ENCODE results near the gene ZNF565. TPM values are rescaled to one million over a fixed set of nuclear protein-coding genes. Genes with fewer than 3 reads are reported as not detected.
A peak's percentile ranks its signal among the peaks of the same experiment; 100 is the strongest.

The ZNF565 gene
- polyA plus RNA-seq (2011; rRNA removed) (5.6 and 6.8 TPM in 2 replicates), polyA plus RNA-seq (2017; fragmentation: RNase III; extraction: RNeasy Plus Mini Kit Qiagen cat#74134 plus additional on column Dnase treatment) (4.1 to 4.7 TPM (median 4.5 TPM) in 3 replicates), polyA minus RNA-seq (2011; rRNA and poly(A)+ RNA removed) (6.2 and 7.9 TPM in 2 replicates)
- 1.8 and 2.4 TPM in 2 replicates for polyA plus RNA-seq (2012; cell fraction: cytosol; rRNA removed)
- 1.6 and 3.0 TPM in 2 replicates for polyA plus RNA-seq (2012; cell fraction: nucleus; rRNA removed)

GRCh38 chr19:36214386-36215275 lies at the start of gene ZNF565, which contains the start of gene ZNF146:
ZNF565 (minus strand) TSS chr19:36214665; CDS start chr19:36201985, 12,680 bp downstream.
ZNF146 (plus strand) TSS chr19:36215106; CDS start chr19:36236441, 21,335 bp downstream.
- Histone ChIP-seq H3K9me3 (peaks cover 39% of the 10 kb centered on the region), H3K4me1 (0 out of 3 replicates have a peak, but pooled peaks cover 3% of the 10 kb centered on the region), H3K27ac (peak within 1 kb of the TSS; percentile 87 to 91), H3K4me3 (peak within 1 kb of the TSS; percentile 63), H3K4me2 (peak within 1 kb of the TSS; percentile 85)
- CTCF ChIA-PET, result interaction anchor here (0.6 to 2.2 kb wide), 9 partner anchors 10 to 154 kb away, joined by 3 to 10 read pairs (median 4); no protein-coding TSS in a partner anchor
- POLR2A ChIA-PET, result interaction anchor here (0.6 to 2.6 kb wide), 24 partner anchors 11 to 1565 kb away, joined by 3 to 23 read pairs (median 6); partner anchors contain the start of genes CAPNS1, COX6B1, POLR2I and TBCB
- peak; percentile 100 for DNase-seq (ENCODE audit: low read depth in 1 of 2, low spot score in 1 of 2)
- under 1% methylated on average over 72 of the region's 73 CpGs for WGBS (ENCODE audit: missing lambda C conversion rate)
- peak; percentile 95 to 96 for ATAC-seq
- peak; percentile 99 for FAIRE-seq
- TF ChIP-seq EHMT2 (IDR thresholded peaks at IDR 0.05; ENCODE audit: low read depth), result no peak
- TF ChIP-seq HEYL (CRISPR knock-in tag; IDR thresholded peaks at IDR 0.05), result no peak
- TF ChIP-seq HMGXB4 (CRISPR knock-in tag; IDR thresholded peaks at IDR 0.05; ENCODE audit: borderline replicate concordance), result no peak
- TF ChIP-seq CBX8 (IDR thresholded peaks at IDR 0.05), result no peak
- no peak for TF ChIP-seq NR3C1 (IDR thresholded peaks at IDR 0.05)
- 0 out of 2 replicates have a peak, but pooled peaks have one; percentile 16 for TF ChIP-seq ESRRA (IDR thresholded peaks at IDR 0.05; ENCODE audit: borderline replicate concordance, low read length)
- TF ChIP-seq USF2 (IDR thresholded peaks at IDR 0.05), result peak; percentile 83
- TF ChIP-seq E2F6 (IDR thresholded peaks at IDR 0.05; ENCODE audit: borderline replicate concordance, low read depth), result peak; percentile 94
- TF ChIP-seq POLR2A (IDR thresholded peaks at IDR 0.05; ENCODE audit: low read length), result peak; percentile 97
- no peak for TF ChIP-seq SREBF2 (IDR thresholded peaks at IDR 0.05)
- no peak for TF ChIP-seq FOSB (CRISPR knock-in tag; IDR thresholded peaks at IDR 0.05)
- no peak; the same call in 1 of the 2 replicates for TF ChIP-seq MAZ (IDR thresholded peaks at IDR 0.05; ENCODE audit: borderline replicate concordance, low read depth, low read length)
- no peak for TF ChIP-seq RCOR1 (IDR thresholded peaks at IDR 0.05; ENCODE audit: low read depth, low read length)
- TF ChIP-seq CEBPB (IDR thresholded peaks at IDR 0.05), result no peak
- TF ChIP-seq NFE2L2 (conservative IDR thresholded peaks at IDR 0.05; ENCODE audit: low read length), result no peak
- no peak for TF ChIP-seq ZNF302 (CRISPR knock-in tag; IDR thresholded peaks at IDR 0.05)
- no peak for TF ChIP-seq RAD21 (conservative IDR thresholded peaks at IDR 0.05 in 1 of 2, IDR thresholded peaks at IDR 0.05 in 1 of 2)
- TF ChIP-seq SMC3 (IDR thresholded peaks at IDR 0.05), result no peak
- no peak for TF ChIP-seq NPAS2 (CRISPR knock-in tag; IDR thresholded peaks at IDR 0.05; ENCODE audit: borderline replicate concordance)
- TF ChIP-seq CHD4 (IDR thresholded peaks at IDR 0.05; ENCODE audit: borderline replicate concordance), result no peak
- peak; percentile 100 for TF ChIP-seq MYC (IDR thresholded peaks at IDR 0.05; ENCODE audit: borderline replicate concordance, low read length)
- peak; percentile 79; the same call in 1 of the 2 replicates for TF ChIP-seq PHF8 (IDR thresholded peaks at IDR 0.05; ENCODE audit: borderline replicate concordance, low read depth)
- TF ChIP-seq MAX (IDR thresholded peaks at IDR 0.05), result peak; percentile 100
- TF ChIP-seq FOSL2 (IDR thresholded peaks at IDR 0.05), result no peak
- 0 out of 2 replicates have a peak, but pooled peaks have one; percentile 1 for TF ChIP-seq FOSL2 (CRISPR knock-in tag; IDR thresholded peaks at IDR 0.05)
- no peak for TF ChIP-seq TP53 (CRISPR knock-in tag; IDR thresholded peaks at IDR 0.05)
- no peak; the same call in 1 of the 2 replicates for TF ChIP-seq GATA3 (IDR thresholded peaks at IDR 0.05; ENCODE audit: borderline replicate concordance)
- TF ChIP-seq FOXS1 (CRISPR knock-in tag; IDR thresholded peaks at IDR 0.05), result no peak
- TF ChIP-seq CTCF (IDR thresholded peaks at IDR 0.05), result no peak
- TF ChIP-seq HOXB5 (CRISPR knock-in tag; IDR thresholded peaks at IDR 0.05), result no peak

Data from A549 (cell line).